B cell (primary cell): ENCODE results near the gene PCDHGB4. TPM values are rescaled to one million over a fixed set of nuclear protein-coding genes. Genes with fewer than 3 reads are reported as not detected.
"Not testable (repeated sequence)": the region's sequence is repeated elsewhere in the genome, so short reads cannot be mapped to it uniquely, and the experiment has no call there.

Experiments used
- ATAC-seq: fragments of 200-7000 bp; cut with Tn5 transposase; one replicate; pipeline ENCODE4 v1.10.0; 2021; ENCODE audit warnings: low read depth, mild to moderate bottlenecking, moderate number of reproducible peaks, moderate library complexity
- CTCF ChIA-PET: fragments of 350-600 bp; sonication (Branson Sonifier 250); formaldehyde crosslinking; loops from one replicate; lab custom pipeline; 2021; ENCODE audit warnings: antibody characterized with exemption, inconsistent platforms; lab: Charles Lee
- POLR2A ChIA-PET: fragments of 350-600 bp; sonication (Branson Sonifier 250); formaldehyde crosslinking; loops from one replicate; lab custom pipeline; 2021; ENCODE audit warnings: antibody characterized with exemption; lab: Charles Lee
- DNase-seq: peaks from one replicate; pipeline ENCODE4 v3.0.0; 2013
- H2AFZ ChIP-seq: 2 replicates; pipeline ENCODE4 v1.6.1; 2012; ENCODE audit warnings: mild to moderate bottlenecking, low read depth, low read length; ENCODE audit not compliant: insufficient read depth, poor library complexity, severe bottlenecking
- H3K27ac ChIP-seq, 2 donors: 1 replicate in 1 of 2; 2 replicates in 1 of 2; pipeline ENCODE4 v1.5.1; 2012 to 2013; ENCODE audit warnings: low read length in 2 of 2, mild to moderate bottlenecking in 2 of 2, moderate library complexity in 1 of 2
- H3K27me3 ChIP-seq, 4 experiments: fragments of 200-600 bp in 1 of 4; sonication (generic) in 1 of 4; replicated peaks in 1 of 4; 1 replicate in 2 of 4; 2 replicates in 2 of 4; pipeline versions ENCODE4 v1.6.1 to v1.7.0; 2013 to 2016; ENCODE audit warnings: low read length in 3 of 4, mild to moderate bottlenecking in 2 of 4, mixed read lengths in 1 of 4, moderate library complexity in 1 of 4; ENCODE audit not compliant: insufficient read depth in 4 of 4, control insufficient read depth in 3 of 4; ENCODE audit errors: control extremely low read depth in 1 of 4
- H3K36me3 ChIP-seq, 2 experiments: replicated peaks in 1 of 2; 1 replicate in 1 of 2; 2 replicates in 1 of 2; pipeline versions ENCODE4 v1.6.1 to v1.7.1; 2013; ENCODE audit warnings: low read length in 1 of 2; ENCODE audit not compliant: insufficient read depth in 2 of 2, control insufficient read depth in 1 of 2; ENCODE audit errors: control extremely low read depth in 1 of 2, extremely low read depth in 1 of 2
- H3K4me1 ChIP-seq, 2 donors: fragments of 200-600 bp in 1 of 2; sonication (generic) in 1 of 2; 1 replicate in 1 of 2; 2 replicates in 1 of 2; pipeline versions ENCODE4 v1.5.1 to v1.6.1; 2013 to 2017; ENCODE audit warnings: low read length in 2 of 2; ENCODE audit not compliant: control insufficient read depth in 2 of 2, insufficient read depth in 2 of 2
- H3K4me2 ChIP-seq: replicated peaks from 2 replicates; pipeline ENCODE3; 2012; ENCODE audit warnings: mild to moderate bottlenecking, low read depth, low read length; ENCODE audit not compliant: poor library complexity, severe bottlenecking
- H3K4me3 ChIP-seq, 5 experiments: fragments of 200-600 bp in 1 of 5; sonication (generic) in 1 of 5; 1 replicate in 3 of 5; 2 replicates in 2 of 5; pipeline versions ENCODE4 v1.5.1 to v1.7.0; 2011 to 2016; ENCODE audit warnings: low read length in 4 of 5, mild to moderate bottlenecking in 4 of 5, low read depth in 2 of 5, control low read depth in 1 of 5, moderate library complexity in 1 of 5; ENCODE audit not compliant: insufficient read depth in 1 of 5; ENCODE audit errors: control extremely low read depth in 1 of 5, extremely low read depth in 1 of 5
- H3K79me2 ChIP-seq: fragments of 200-600 bp; sonication (generic); one replicate; pipeline ENCODE4 v1.6.0; 2016; ENCODE audit warnings: low read length; ENCODE audit not compliant: control insufficient read depth, insufficient read depth
- H3K9ac ChIP-seq: fragments of 200-600 bp; sonication (generic); 2 replicates; pipeline ENCODE4 v1.6.1; 2017; ENCODE audit warnings: mild to moderate bottlenecking, low read length, moderate library complexity
- H3K9me3 ChIP-seq, 3 donors: one replicate each; pipeline versions ENCODE4 v1.6.1 to v1.7.1; 2013; ENCODE audit warnings: low read length in 2 of 3; ENCODE audit not compliant: control insufficient read depth in 2 of 3, insufficient read depth in 1 of 3; ENCODE audit errors: control extremely low read depth in 1 of 3
- H4K20me1 ChIP-seq: 2 replicates; pipeline ENCODE4 v1.6.0; 2012; ENCODE audit warnings: mild to moderate bottlenecking, low read length; ENCODE audit not compliant: insufficient read depth, control insufficient read depth, poor library complexity, severe bottlenecking
- H3K27ac Mint-ChIP-seq: one replicate; pipeline ENCODE4 v1.8.0; 2021; ENCODE audit warnings: mixed read lengths
- H3K27me3 Mint-ChIP-seq: one replicate; pipeline ENCODE4 v1.8.0; 2021; ENCODE audit warnings: mixed read lengths
- H3K4me1 Mint-ChIP-seq: one replicate; pipeline ENCODE4 v1.8.0; 2021; ENCODE audit warnings: mixed read lengths
- H3K4me3 Mint-ChIP-seq: one replicate; pipeline ENCODE4 v1.8.0; 2021; ENCODE audit warnings: mixed read lengths
- H3K9me3 Mint-ChIP-seq: one replicate; pipeline ENCODE4 v1.8.0; 2022; ENCODE audit warnings: mixed read lengths; ENCODE audit not compliant: insufficient read depth
- EZH2 ChIP-seq: IDR thresholded peaks from 2 replicates; pipeline ENCODE4 v1.6.1; 2012; ENCODE audit warnings: borderline replicate concordance, low read depth, mild to moderate bottlenecking, moderate library complexity, low read length; ENCODE audit not compliant: insufficient read depth, poor library complexity, severe bottlenecking
- WGBS: methylation state at CpG from one replicate; pipeline ENCODE4 v1.1.5; 2013; ENCODE audit warnings: missing lambda C conversion rate; ENCODE audit not compliant: insufficient coverage; 5-methylcytosine and 5-hydroxymethylcytosine counted together
- intact Hi-C: fragments of 100-400 bp; cut with micrococcal nuclease; formaldehyde crosslinking; loops from one replicate; pipeline ENCODE4 v1.10.0; 2022
- polyA plus RNA-seq: library from polyadenylated mRNA; depleted of rRNA; stranded (reverse); fragments of >200 nt; gene quantifications from 2 replicates; pipeline ENCODE4 v1.2.3, GENCODE V29; 2012
- total RNA-seq, 2 donors: library from RNA; stranded (reverse); fragments of 120-200 nt in 1 of 2; gene quantifications; 1 replicate in 1 of 2; 2 replicates in 1 of 2; pipeline versions ENCODE4 v1.2.3 to v1.2.4, GENCODE V29; 2013 to 2022
- TF ChIP-seq, protein P1 (sequence below): fragments of 200-600 bp; IDR thresholded peaks from one replicate; pipeline ENCODE4 v1.8.0; 2022; ENCODE audit warnings: antibody characterized with exemption, mild to moderate bottlenecking

Gene PCDHGB4
- total and polyA plus RNA-seq, 2 donors (not counting 1 experiment from before 2014, with no cell fraction given): 0.39 to 1.6 TPM

GRCh38 chr5:141345327-141345726 is 42.2 kb upstream of the PCDHGB4 start:
- TF ChIP-seq, protein P1, sequence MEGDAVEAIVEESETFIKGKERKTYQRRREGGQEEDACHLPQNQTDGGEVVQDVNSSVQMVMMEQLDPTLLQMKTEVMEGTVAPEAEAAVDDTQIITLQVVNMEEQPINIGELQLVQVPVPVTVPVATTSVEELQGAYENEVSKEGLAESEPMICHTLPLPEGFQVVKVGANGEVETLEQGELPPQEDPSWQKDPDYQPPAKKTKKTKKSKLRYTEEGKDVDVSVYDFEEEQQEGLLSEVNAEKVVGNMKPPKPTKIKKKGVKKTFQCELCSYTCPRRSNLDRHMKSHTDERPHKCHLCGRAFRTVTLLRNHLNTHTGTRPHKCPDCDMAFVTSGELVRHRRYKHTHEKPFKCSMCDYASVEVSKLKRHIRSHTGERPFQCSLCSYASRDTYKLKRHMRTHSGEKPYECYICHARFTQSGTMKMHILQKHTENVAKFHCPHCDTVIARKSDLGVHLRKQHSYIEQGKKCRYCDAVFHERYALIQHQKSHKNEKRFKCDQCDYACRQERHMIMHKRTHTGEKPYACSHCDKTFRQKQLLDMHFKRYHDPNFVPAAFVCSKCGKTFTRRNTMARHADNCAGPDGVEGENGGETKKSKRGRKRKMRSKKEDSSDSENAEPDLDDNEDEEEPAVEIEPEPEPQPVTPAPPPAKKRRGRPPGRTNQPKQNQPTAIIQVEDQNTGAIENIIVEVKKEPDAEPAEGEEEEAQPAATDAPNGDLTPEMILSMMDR: no peak
- TF ChIP-seq EZH2: no peak
- WGBS: 47% methylated on average over 16 of the region's 20 CpGs
- Histone ChIP-seq H2AFZ (no peak overlapping the region), H3K4me3 (no peak overlapping the region), H3K4me2 (no peak overlapping the region), H3K9ac (no peak overlapping the region), H3K27me3 (peaks cover 0 to 51% (median 25%) of the 10 kb centered on the region in 4 experiments), H3K36me3 (no peaks in the 10 kb centered on the region), H3K4me1 (peaks cover 0 to 5% of the 10 kb centered on the region in 2 donors), H3K79me2 (no peaks in the 10 kb centered on the region), H4K20me1 (no peaks in the 10 kb centered on the region), H3K27ac (no peak overlapping the region), H3K9me3 (peaks cover 0 to 50% (median 33%) of the 10 kb centered on the region in 3 donors)
- DNase-seq (no peak), ATAC-seq (no peak)
- Mint-ChIP-seq H3K4me1 (peaks cover 3% of the 10 kb centered on the region), H3K9me3 (peaks cover 5% of the 10 kb centered on the region), H3K27me3 (peaks cover 61% of the 10 kb centered on the region), H3K4me3 (no peak overlapping the region), H3K27ac (no peak overlapping the region)
- intact Hi-C loops: no loop called here
- POLR2A ChIA-PET: no interaction called here
- CTCF ChIA-PET: no interaction called here

- H2AFZ ChIP-seq, ATAC-seq, H3K4me2 ChIP-seq, CTCF ChIA-PET, H3K36me3 ChIP-seq, H3K9me3 Mint-ChIP-seq, intact Hi-C loops, H3K27ac Mint-ChIP-seq, DNase-seq, H3K9ac ChIP-seq, H3K4me3 Mint-ChIP-seq, H3K4me1 ChIP-seq, H4K20me1 ChIP-seq, H3K79me2 ChIP-seq, H3K4me1 Mint-ChIP-seq, H3K4me3 ChIP-seq, H3K27ac ChIP-seq, POLR2A ChIA-PET: not testable (repeated sequence)
- Histone ChIP-seq H3K27me3 (peaks cover 0 to 55% (median 31%) of the 10 kb centered on the region in 4 experiments), H3K9me3 (peaks cover 2 to 49% (median 34%) of the 10 kb centered on the region in 3 donors)
- H3K27me3 Mint-ChIP-seq: peaks cover 67% of the 10 kb centered on the region
- WGBS: 31% methylated on average over 7 of the region's 35 CpGs
These were observed 41.5 kb upstream of the PCDHGB4 start for GRCh38 chr5:141346017-141346416.
